Effector CD4-positive, alpha-beta T cell (primary cell): Measurements from ENCODE around the gene KLRB1.
"Not testable (repeated sequence)": the region's sequence is repeated elsewhere in the genome, so short reads cannot be mapped to it uniquely, and the experiment has no call there.

Experiments
- DNase-seq: peaks from one replicate; pipeline ENCODE4 v3.0.0-alpha.2; 2020

Gene KLRB1

DNA sequence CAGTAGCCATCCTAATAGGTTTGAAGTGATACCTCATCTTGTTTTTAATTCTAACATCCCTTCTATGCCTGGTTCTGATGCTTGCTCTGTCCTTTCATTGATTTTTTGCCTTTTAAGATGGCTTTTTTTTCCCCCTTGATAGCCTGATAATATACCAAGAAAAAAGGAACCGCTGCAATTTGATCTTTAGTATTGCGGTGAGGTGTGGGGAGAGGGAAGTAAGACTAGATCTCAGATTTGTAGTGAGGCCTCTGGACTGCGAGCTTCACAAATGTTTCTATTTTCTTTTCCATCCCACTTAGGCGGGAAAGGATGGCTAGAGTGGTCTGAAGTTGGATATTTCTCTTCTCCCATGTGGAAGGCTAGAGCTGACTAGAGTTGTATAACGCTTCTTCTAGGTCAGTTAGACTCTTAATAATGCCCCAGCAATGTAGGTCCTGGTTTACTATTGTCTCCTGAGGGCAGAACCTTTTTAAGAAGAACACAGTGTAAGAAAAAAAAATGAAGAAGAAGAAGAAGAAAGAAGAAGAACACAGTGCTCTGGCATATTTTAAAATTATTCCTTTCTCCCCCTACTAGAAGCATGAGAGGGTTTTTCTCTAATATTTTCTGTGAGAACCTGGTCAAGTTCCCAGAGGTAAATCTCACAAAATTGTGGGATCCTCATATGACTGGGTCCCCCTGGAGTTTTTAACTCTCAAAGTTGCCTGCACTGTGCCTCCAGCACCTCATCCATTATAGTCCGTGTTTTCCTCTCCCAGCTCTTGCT, 11.9 kb upstream of the KLRB1 start:
- no peak for DNase-seq

GRCh38 chr12:9618906-9619305, 11.2 kb upstream of the KLRB1 start:
- DNase-seq, result not testable (repeated sequence)

DNA sequence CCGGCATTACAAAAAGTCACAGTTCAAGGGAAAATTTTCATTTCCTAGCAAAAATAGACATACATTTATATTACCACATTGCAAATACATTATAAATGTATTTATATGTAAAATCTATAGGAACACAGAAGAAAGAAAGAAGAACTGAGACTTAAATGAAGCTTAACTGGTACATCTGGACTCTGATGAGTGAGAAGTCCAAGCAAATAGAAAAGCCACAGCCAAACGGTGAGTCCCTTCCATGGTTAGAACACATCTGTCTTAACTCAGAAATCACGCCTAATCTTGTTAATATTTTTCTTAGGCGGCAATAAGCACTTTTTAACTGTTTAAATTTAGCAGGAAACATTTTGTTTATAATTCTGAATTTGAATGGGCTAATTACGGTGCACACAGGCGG, 9.4 kb upstream of the KLRB1 start:
- DNase-seq, result no peak

- no peak for DNase-seq
Measured at GRCh38 chr12:9615420-9616136, 7.9 kb upstream of the KLRB1 start.

DNA sequence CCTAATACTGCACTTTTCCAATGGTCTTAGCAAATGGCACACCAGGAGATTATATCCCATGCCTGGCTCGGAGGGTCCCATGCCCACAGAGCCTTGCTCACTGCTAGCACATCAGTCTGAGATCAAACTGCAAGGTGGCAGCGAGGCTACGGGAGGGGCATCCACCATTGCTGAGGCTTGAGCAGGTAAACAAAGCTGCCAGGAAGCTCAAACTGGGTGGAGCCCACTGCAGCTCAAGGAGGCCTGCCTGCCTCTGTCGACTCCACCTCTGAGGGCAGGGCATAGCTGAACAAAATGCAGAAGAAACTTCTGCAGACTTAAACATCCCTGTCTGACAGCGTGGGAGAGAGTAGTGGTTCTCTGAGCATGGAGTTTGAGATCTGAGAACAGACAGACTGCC, 2.9 kb upstream of the KLRB1 start:
- not testable (repeated sequence) for DNase-seq

DNA sequence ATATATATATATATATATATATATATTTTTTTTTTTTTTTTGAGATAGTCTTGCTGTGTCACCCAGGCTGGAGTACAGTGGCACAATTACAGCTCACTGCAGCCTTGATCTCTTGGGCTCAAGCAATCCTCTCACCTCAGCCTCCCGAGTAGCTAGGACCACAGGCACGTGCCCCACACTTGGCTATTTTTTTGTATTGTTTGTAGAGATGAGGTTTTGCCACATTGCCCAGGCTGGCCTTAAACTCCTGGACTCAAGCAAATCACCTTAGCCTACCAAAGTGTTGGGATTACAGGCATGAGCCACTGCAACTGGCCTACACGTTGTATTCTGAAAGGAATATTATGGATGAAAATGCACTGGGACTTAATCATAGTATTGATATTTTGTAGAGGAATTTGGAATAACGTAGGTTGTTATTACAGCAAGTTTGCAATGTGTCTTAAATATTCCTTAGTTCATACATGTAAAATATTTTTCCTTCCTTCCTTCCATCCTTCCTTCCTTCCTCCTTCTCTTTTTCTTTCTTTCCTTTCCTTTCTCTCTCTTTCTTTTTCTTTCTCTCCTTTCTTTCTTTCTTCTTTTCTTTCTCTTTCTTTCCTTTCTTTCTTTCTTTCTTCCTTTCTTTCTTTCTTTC, 862 bp downstream of the KLRB1 start:
- no peak for DNase-seq

DNA sequence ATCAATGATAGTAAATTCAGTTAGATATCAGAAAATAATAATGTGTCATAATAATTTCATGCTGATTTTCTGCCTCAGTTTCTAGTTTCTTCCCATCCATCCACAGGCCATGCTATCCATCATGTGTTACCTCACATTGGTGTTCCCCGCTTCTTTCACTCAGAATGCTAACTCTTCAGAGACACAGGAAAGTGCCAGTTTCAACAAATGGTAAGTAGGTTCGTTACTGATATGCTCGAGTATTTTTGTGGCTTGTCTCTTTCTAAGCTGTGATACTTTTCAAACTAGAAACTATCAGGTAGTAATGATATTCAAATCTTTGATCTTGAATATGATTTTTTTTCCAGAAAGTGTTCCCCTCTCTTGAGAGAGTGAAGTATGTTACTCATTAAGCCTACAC, 1.5 kb downstream of the KLRB1 start:
- no peak for DNase-seq

DNA sequence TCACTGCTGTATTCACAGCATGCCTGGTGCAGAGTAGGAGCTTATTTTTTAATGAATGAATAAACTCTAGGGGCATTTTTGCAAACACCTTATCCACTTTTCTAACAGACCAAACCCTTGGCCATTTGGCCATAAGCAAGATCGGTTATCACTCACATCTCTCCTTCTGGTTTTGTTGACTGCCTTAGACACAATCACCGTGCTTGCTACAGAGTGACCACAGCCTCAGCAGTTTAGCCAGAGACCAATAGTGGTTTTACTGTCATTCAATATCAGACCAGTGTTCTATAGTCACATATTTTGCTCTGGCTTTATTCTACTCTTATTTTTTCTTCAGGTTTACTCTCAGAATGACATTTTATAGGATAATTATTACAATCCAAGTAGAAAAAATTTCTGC, 2.2 kb downstream of the KLRB1 start:
- DNase-seq, result no peak

GRCh38 chr12:9604287-9604686, 3.4 kb downstream of the KLRB1 start:
- DNase-seq, result no peak

DNA sequence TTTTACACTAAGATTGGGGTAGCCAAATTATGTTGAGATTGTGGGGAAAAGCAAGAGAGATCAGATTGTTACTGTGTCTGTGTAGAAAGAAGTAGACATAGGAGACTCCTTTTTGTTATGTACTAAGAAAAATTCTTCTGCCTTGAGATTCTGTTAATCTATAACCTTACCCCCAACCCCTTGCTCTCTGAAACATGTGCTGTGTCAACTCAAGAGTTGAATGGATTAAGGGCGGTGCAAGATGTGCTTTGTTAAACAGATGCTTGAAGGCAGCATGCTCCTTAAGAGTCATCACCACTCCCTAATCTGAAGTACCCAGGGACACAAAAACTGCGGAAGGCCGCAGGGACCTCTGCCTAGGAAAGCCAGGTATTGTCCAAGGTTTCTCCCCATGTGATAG, 7.3 kb downstream of the KLRB1 start:
- DNase-seq, result not testable (repeated sequence)

GRCh38 chr12:9598363-9598762, 9.4 kb downstream of the KLRB1 start:
- no peak for DNase-seq

DNA sequence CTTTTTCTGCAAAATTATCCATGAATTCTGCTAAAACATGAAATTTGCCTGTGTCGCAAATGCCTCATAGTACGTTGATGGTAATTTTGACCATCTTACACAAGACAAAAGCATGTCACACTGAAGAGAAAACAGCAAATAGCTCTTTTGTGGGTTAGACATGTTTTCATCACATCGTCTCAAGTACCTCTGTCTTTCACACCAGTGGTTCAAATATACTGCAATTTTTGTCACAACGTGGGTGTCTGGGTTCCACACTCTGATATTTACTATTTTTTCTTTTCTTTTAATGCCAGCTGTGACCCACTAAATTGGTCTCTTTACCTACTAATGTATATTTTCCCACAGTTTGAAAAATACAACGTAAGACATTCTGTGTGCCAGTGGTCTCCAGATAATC, 10.4 kb downstream of the KLRB1 start:
- DNase-seq, result no peak

GRCh38 chr12:9590441-9590840, 17.3 kb downstream of the KLRB1 start:
- DNase-seq, result no peak

- DNase-seq, result no peak
Measured at GRCh38 chr12:9588749-9589148, 19.0 kb downstream of the KLRB1 start.

DNA sequence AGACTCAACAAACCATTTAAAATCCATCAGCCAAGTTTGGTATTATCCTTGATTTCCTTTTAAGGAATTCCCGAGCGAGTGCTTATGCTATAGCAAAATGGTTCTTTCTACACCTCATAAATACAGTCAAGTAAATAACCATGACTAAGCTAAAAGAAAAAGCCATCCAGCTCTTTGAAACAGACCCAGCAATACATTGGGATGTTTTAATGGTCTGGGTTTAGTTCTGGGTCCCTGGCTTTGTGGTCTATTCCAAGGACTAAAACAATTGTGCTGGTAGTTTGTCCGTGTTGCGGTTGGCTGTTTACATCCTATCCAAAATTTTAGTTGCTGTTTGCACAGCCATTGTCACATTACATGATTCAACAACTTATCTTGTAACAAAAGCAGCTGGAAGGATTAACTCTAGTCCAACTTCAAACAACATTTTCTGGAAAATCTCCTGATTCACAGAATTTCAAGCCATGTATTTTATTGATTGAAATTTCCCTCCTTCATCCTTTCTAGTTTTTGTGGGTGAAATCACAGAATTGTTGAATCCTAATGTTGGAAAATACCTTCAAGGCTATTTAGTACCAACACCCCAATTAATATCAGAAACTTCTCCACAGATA, 19.6 kb downstream of the KLRB1 start:
- no peak for DNase-seq

GRCh38 chr12:9577729-9578128, 30.0 kb downstream of the KLRB1 start:
- DNase-seq, result not testable (repeated sequence)

DNA sequence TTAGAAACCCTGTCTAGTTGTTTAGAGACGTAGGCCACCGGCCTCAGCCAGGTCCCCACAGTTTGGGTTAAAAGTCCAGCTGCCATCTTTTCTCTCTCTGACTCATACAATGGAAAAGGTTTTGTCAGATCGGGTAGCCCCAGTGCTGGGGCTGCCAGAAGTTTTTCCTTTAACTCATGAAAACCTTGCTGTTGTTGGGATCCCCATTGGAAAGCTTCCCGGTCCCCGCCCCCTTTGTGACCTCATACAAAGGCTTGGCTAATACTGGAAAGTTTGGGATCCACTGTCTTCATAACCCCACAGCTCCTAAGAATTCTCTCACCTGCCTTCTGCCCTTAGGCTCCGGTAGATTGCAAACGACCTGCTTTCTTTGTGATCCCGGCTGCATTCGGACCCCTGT, 40.6 kb downstream of the KLRB1 start:
- DNase-seq, result not testable (repeated sequence)

DNA sequence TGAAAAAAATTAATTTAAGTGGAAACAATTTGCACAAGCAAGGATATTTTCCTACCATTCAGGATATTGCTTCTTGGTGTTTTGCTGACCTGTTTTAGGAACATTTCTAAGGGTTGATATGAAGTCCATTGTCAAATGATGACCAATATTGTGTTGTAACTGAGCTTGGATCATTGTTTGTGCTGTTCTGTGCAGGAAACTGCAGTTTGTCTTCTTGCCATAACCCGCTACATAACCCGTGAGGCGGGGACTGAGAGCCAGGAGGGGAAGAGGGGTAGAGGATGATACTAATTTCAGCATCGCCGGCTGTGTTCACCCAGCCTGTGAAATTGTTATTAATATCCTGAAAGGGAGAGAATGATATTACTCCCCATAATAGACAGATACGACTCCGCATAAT, 41.6 kb downstream of the KLRB1 start:
- DNase-seq, result not testable (repeated sequence)

DNA sequence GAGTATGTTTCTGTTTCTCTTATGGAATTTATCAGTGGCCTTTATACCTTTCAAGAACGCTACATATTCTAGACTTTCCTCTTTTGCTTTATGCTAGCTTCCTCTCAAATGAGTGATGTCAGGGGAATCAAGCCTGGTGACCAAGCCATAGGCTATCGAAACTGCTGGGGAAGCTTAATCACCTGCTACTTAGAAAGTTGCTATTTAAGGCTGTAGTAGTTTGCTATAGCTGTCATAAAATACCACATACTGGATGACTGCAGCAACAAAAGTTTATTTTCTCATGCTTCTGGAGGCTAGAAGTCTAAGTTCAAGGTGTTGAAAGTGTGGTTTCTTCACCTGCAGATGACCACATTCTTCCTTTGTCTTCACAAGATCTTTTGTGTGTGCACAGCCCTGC, 43.3 kb downstream of the KLRB1 start:
- DNase-seq, result not testable (repeated sequence)

DNA sequence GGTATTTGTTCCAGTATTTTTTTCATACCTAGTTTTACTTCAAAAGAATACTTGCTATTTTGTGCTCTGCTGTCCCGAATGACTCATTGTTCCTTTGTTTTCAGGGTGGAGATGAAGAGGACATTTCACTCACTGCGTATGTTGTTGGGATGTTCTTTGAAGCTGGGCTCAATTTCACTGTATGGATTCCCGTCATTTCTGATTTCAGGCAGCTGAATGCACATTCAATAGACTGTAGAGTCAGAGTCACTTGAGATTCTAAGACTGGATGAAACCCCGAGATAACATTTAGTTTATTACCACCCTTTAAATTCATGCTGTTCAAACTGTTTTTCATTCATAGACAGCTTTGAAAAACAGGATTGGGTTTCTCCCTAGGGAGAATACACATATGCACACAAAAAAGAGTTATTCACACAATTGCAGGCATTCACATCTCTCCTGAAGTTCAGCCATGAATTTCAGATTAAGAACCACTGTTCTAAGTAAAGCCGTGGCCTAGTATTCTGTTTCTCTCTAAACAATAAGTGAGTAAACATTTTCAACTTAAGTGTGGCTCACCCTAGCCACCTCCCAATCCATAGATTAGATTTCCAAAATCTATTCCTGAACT, 44.8 kb downstream of the KLRB1 start:
- DNase-seq, result not testable (repeated sequence)

DNA sequence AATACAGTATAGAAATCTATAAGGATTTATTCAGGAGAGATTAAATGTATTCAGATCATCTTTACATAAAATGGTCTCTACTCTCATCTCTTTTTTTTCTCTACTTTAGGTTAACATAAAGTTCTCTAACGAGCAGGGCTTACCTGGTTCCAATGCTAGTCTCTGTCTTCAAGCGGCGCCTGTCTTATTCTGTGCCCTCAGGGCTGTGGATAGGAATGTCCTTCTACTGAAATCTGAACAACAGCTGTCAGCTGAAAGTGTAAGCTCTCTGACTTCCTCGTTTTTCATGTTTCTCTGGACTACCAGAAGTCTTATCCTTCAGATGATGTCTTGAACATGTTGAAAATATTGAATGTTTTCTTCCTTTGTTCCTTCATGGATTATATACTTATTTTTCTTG, 62.2 kb downstream of the KLRB1 start:
- DNase-seq, result not testable (repeated sequence)
